Brain microvascular endothelial cell (primary cell): ENCODE measurements around the gene RUBCNL.
A peak's percentile ranks its signal among the peaks of the same experiment; 100 is the strongest.

Experiments used
- DNase-seq: peaks from one replicate; pipeline ENCODE4 v3.0.0-alpha.2; 2020
- H3K27ac ChIP-seq: fragments of 250-450 bp; sonication (Bioruptor Pico); 2 replicates; pipeline ENCODE4 v1.5.1; 2020; ENCODE audit warnings: mild to moderate bottlenecking, moderate library complexity
- H3K27me3 ChIP-seq: fragments of 250-450 bp; sonication (Bioruptor Pico); replicated peaks from 2 replicates; pipeline ENCODE4 v1.5.1; 2020; ENCODE audit warnings: mild to moderate bottlenecking
- H3K36me3 ChIP-seq: fragments of 250-450 bp; sonication (Bioruptor Pico); replicated peaks from 2 replicates; pipeline ENCODE4 v1.5.1; 2020; ENCODE audit warnings: mild to moderate bottlenecking
- H3K4me3 ChIP-seq: 2 replicates; pipeline ENCODE4 v1.5.1; 2011; ENCODE audit warnings: low read depth, mild to moderate bottlenecking, control low read depth, low read length, moderate library complexity
- CTCF ChIP-seq: IDR thresholded peaks from 2 replicates; pipeline ENCODE4 v1.5.1; 2011; ENCODE audit warnings: low read depth, mild to moderate bottlenecking, moderate library complexity, low read length, control low read depth, inconsistent platforms; ENCODE audit errors: missing control alignments
- in situ Hi-C: cut with HindIII; loops from 2 replicates; pipeline ENCODE4 v1.10.0; 2017; ENCODE audit warnings: low sequenced_read_pairs, low pct_ligation_motif_present

RUBCNL gene

DNA sequence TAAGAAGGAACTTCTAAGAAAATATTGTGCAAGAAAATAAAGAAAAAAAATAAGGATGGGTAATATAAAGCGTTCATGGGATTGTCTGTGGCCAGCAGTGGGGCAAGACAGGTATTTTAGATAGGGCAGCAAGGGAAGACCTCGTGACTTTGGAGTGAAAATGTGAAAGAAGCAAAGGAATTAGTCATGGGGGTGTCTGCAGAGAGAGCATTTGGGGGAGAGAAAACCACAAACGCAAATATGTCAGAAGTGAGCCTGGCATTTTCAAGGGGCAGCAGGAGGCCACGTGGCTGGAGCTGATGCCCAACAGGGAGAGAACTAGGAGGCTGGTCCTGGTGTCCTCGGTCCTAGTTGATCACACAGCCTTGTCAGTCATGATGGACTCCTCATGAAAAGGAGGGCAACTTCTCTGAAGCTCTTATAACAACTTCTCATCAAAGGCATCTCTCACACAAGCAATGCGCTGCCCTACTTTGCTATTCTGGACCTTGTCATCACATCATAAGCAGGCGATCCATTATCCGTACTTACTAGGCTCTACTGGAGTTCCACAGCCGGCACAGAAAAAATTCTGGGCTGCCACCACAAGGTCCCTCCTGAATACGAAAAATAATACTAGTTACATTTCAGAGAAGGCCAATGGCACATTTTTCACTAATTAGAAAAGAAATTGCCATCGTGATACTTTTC, 31.0 kb downstream of the RUBCNL start:
- H3K4me3 ChIP-seq: no peak overlapping the region
- DNase-seq: no peak
- in situ Hi-C loops: no loop called here
- no peaks in the 10 kb centered on the region for H3K36me3 ChIP-seq
- no peak for TF ChIP-seq CTCF
- no peak overlapping the region for H3K27ac ChIP-seq
- no peaks in the 10 kb centered on the region for H3K27me3 ChIP-seq

GRCh38 chr13:46355088-46355468, 32.0 kb downstream of the RUBCNL start:
- no peak for TF ChIP-seq CTCF
- no peaks in the 10 kb centered on the region for H3K27me3 ChIP-seq
- H3K27ac ChIP-seq: peak overlapping the region; percentile 84
- no peak for DNase-seq
- in situ Hi-C loops: no loop called here
- no peaks in the 10 kb centered on the region for H3K36me3 ChIP-seq
- H3K4me3 ChIP-seq: no peak overlapping the region

DNA sequence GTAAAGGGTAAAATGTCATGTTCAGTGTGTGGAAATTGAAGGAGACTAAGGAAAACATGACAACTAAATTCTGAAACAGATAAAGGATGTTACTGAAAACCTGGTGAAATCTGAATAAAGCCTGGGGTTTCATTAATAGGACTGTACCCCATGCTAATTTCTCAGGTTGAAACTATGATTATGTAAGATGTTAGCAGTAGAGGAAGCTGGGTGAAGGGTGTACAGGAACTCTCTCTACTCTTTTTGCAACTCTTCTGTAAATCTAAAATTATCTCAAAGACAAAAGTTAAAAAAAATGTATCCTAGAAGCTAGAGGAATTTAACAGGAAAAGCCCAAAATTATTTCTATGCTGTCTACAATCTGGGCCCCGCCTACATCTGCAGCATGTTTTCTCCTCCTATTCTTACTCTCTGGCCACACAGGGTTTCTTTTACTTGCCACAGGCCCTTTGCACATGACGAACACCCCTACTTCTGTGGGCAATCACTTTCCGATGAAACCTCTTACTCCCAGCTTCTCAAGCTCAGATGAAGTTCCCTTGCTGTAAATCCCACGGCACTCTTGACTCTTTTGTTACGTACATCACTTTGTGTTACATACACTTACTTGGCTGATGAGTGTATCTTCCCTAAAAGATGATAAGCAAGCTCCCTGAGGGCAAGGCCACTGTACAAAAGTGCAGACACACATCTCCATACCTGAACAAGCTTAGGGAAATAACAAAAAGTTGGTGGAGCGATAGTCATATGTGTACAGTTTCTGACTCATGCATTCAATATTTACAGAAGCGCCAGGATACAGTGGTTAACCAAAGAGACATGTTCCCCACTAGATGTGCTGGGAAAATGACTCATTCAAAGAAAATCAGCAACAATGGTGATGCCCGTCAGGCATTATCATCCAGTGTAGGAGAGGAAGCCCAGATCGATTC, 32.6 kb downstream of the RUBCNL start:
- Histone ChIP-seq H3K27ac (peak overlapping the region; percentile 84), H3K36me3 (no peaks in the 10 kb centered on the region), H3K27me3 (no peaks in the 10 kb centered on the region), H3K4me3 (no peak overlapping the region)
- in situ Hi-C loops: no loop called here
- no peak for TF ChIP-seq CTCF
- peak; percentile 95 for DNase-seq

DNA sequence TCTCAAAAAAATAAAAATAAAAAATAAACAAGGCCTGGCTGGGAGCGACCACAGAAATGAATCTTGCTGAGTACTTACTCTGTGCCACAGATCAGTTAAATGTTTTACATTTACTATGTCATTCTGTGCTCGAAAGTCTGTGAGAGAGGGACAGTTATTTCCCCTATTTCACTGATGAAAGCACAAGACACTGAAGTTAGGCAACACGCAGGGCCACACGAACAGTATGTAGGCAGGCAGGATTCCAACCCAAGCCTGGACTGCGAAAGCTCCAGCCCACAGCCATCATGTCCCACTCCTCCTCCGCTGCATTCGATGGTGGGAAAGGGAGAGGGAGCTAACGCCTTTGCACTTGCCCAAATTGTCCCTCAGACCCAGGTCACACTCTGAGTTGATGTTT, 34.2 kb downstream of the RUBCNL start:
- Histone ChIP-seq H3K27ac (no peak overlapping the region), H3K36me3 (no peaks in the 10 kb centered on the region), H3K27me3 (no peaks in the 10 kb centered on the region), H3K4me3 (no peak overlapping the region)
- no peak for TF ChIP-seq CTCF
- DNase-seq: no peak
- in situ Hi-C loops: no loop called here

GRCh38 chr13:46350003-46350402, 37.0 kb downstream of the RUBCNL start:
- in situ Hi-C loops: no loop called here
- no peak for TF ChIP-seq CTCF
- no peak for DNase-seq
- no peaks in the 10 kb centered on the region for H3K27me3 ChIP-seq
- no peaks in the 10 kb centered on the region for H3K36me3 ChIP-seq
- no peak overlapping the region for H3K4me3 ChIP-seq
- H3K27ac ChIP-seq: no peak overlapping the region
